HG03280 (cell line): ENCODE results near the gene WFDC8.
"Not testable (repeated sequence)": the region's sequence is repeated elsewhere in the genome, so short reads cannot be mapped to it uniquely, and the experiment has no call there.

Source experiments
- ATAC-seq: cut with Tn5 transposase; IDR thresholded peaks from one replicate; pipeline ENCODE4 v1.9.1; 2021; ENCODE audit warnings: mild to moderate bottlenecking, moderate library complexity; ENCODE audit not compliant: unreplicated experiment

WFDC8 gene

DNA sequence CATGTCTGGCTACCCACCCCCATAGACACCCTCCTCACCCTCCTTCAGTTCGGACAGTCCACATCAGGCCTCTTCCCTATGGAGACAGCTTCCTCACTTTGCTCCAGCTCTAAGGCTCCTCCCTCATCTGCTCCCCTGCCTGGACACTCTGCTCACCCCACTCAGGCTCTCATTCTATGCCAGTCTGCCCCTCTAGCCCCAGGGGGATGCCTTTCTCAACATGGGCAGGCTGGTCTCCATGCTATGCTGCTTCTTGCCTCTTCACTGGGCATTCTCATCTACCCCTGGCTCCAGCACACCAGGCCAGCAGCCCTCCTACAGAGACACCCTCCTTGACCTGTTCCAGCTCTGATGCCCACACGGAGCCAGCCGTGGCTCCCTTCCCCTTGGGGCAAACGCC lies at the start of gene WFDC8:
Gene WFDC8 (minus strand): TSS at position 101 of the 400 bp plus-strand sequence. CDS start 37 bp downstream, at position 64.
- no peak for ATAC-seq

DNA sequence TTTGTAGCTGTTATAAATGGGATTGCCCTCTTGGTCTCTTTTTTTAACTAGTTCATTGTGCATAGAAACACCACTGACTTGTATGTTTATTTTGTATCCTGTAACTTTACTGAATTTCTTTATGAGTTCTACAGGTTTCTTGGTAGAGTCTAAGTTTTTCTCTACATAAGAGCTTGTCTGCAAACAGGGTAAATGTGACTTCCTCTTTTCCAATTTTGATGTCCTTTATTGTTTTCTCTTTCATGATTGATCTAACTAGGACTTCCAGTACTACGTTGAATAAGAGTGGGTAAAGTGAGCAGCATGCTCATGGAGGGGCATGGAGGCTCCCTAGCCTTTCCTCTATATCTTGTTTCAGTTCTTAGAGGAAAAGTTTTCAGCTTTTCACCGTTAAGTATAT lies 47.5 kb upstream of the WFDC8 start:
- ATAC-seq = no peak

DNA sequence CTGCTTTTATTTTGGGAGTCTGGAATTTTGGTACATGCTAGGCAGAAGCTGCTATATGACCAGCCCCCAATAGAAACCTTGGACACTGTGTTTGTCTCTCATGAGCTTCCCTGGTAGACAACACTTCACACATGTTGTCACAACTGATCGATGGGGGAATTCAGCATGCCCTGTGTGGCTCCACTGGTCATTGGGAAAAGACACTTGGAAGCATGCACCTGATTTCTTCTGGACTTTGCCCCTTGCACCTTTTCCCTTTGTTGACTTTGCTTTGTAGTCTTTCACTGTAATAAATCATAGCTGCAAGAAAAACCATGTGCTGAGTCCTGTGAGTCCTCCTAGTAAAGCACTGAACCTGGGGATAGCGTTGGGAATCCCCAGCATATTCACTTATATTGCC lies 42.5 kb upstream of the WFDC8 start:
- no peak for ATAC-seq

DNA sequence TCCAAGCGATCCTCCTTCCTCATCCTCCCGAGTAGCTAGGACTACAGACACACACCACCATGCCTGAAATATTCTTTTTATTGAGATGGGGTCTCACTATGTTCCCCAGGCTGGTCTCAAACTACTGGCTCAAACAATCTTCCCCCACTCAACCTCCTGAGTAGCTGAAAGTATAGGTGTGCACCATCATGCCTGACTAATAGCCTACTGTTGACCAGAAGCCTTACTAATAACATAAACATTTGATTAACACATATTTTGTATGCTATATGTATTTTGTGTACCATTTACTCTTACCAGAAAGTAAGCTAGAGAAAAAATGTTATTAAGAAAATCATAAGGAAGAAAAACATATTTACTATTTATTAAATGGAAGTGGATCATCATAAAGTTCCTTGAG lies 38.5 kb upstream of the WFDC8 start:
- ATAC-seq = no peak

DNA sequence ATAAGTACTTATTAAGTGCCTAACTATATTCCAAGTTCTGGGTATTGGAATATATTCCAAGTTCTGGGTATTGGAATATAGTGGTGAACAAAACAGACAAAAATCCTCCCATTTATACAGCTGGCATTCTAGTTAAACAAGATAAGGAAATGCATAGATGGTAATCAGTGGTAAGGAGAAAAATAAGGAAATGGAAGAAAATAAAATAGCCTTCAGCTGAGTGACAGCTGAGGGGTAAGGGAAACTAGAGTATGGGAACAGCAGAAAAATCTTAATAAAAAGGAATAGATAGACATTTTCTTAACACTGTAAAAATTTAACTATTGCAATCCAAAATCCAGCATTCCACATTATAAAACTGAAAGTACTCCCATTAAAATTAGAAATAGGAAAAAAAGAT lies 33.2 kb upstream of the WFDC8 start:
- ATAC-seq = no peak

DNA sequence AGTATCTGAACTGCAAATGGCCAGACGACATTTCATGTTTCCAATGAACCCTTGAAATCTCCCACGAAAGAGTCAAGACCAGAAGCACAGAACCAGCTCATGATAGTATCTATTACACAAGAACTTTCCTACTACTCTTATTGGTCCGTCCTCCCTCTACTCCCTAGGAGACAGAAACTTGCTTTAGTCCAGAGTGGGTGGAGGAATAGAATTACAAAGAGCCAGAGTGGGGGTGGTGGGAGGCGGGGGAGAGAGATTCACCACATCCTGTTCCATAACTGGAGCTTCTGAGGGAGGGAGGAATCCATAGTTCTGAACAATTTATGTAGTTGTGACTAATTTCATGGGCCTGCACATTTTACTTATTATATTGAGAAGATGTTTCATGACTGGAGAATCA lies 32.0 kb upstream of the WFDC8 start:
- no peak for ATAC-seq

DNA sequence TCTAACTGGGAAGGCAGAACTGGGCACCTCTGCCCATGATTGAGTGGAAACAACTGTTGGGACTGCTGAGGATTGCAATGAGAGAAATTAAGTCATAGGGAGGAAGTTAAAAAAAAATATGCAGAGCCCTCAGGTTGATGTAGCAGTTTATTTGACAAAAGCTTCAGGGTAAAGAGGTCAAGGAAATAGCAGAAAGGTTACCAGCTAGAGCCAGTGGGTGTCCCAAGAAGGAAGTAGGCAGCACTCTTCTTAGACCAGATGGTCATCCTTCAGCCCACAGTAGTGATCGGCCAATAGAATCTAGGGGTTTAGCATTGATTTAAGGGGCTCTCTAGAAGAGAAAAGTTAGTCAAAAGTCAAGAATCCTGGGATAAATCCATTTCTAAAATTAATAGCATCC lies 28.7 kb upstream of the WFDC8 start:
- no peak for ATAC-seq

DNA sequence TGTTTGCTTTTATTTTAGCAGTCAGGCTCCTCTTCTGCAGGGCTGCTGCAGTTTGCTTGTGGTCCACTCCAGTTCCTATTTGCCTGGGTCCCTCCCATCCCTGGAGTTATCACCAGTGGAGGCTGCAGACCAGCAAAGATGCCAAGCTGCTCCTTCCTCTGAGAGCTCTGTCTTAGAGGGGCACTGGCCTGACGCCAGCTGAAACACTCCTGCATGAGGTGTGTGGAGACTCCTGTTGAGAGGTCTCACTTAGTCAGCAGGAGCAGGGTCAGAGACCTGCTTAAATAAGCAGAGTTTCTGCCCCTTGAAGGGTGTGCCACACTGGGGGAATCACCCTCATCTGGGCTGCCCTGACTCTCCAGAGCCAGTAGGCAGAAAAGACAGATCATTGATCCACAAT lies 16.2 kb upstream of the WFDC8 start:
- ATAC-seq = no peak

DNA sequence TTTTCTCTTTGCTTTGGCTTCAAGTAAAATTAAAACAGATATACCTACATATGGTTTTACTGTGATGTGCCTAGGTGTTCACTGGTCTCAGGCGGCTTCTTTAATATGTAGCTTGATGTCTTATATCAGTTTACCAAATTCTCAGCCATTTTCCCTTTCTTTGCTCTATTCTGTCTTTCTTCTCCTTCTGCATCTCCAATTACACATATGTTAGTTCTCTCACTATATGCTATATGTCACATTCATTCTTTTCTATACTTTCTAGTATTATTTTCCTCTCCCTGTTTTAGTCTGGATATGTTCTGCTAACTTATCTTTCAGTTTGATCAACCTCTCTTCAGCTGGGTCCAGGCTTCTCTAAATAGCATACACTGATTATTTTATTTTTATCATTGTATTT lies 14.4 kb upstream of the WFDC8 start:
- ATAC-seq = no peak

DNA sequence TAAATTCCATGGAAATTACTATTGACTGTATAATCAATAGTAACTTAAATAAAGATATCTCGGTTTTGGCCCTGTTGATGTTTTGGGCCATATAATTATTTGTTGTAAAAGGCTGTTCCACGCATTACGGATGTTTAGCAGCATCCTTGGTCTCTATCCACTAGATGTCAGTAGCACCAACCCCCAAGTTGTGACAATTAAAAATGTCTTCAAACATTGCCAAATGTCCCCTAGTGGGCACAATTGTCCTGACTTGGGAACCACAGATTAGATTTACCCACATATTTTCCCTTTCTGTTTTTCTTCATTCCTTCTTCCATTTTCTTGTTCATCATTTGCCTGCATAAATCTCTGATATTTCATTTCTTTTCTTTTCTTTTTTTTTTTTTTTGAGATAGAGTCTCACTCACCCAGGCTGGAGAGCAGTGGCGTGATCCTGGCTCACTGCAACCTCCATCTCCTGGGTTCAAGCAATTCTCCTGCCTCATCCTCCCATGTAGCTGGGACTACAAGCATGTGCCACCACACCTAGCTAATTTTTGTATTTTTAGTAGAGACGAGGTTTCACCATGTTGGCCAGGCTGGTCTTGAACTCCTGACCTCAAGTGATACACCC lies 13.6 kb upstream of the WFDC8 start:
- no peak for ATAC-seq

DNA sequence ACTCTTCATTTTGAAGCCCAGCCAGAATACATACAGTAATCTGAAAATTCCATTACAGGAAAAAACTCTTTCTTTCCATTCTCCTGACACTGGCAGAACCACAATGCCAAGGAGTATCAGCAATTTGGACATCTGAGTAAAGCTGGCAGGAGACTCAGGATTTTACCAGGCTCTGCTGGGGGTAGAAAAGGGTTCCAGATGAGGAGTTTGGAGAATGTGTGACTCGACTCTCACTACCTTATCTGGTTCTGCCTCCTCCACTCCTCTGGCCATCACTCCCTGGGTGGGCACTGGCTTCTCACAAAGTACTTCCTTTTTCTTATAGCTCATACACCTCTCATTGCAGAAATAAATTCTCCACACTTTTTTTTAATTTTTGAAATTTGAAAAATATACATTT lies 10.6 kb upstream of the WFDC8 start:
- ATAC-seq = no peak

DNA sequence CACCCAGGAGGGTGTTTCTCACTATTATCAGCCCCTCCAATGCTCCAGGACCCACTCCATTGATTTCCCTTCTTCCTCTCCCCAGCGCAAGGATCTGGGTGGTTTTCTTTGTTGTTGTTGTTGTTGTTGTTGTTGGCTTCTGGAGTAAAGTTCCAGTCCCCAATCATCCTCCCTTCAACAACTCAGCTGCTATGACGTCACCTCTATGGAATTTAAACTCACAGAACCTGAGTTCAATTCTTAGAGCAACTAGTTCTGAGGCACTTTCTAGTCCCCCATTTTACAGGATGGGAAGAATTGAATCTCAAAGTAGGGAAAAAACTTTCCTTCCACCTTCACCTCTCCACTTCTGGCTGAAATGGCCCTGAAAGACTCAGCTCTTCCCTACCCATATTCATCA lies 9.7 kb upstream of the WFDC8 start:
- no peak for ATAC-seq

DNA sequence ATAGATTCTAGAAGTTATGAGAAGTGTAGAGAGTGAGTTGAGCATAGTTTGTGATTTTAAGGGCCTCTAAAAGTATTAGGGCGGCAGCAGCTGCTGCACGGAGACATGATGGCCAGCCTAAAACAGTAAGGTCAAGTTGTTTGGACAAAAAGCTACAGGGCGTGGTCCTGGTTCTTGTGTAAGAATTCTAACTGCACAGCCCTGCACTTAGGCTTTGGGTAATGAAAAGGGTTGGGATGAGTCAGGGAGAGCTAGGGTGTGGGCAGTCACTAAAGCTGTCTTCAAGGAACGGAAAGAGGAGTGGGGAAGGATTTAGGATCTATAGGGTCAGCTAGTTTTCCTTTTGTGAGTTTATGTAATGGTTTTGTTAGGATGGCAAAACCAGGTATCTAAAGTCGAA lies 6.9 kb upstream of the WFDC8 start:
- not testable (repeated sequence) for ATAC-seq

DNA sequence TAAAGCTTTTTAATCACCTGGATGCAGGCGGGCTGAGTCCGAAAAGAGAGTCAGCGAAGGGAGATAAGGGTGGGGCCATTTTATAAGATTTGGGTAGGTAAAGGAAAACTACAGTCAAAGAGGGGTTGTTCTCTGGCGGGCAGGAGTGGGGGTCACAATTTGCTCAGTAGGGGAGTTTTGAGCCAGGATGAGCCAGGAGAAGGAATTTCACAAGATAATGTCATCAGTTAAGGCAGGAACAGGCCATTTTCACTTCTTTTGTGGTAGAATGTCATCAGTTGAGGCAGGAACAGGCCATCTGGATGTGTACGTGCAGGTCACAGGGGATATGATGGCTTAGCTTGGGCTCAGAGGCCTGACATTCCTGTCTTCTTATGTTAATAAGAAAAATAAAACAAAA lies 5.2 kb upstream of the WFDC8 start:
- ATAC-seq = not testable (repeated sequence)

DNA sequence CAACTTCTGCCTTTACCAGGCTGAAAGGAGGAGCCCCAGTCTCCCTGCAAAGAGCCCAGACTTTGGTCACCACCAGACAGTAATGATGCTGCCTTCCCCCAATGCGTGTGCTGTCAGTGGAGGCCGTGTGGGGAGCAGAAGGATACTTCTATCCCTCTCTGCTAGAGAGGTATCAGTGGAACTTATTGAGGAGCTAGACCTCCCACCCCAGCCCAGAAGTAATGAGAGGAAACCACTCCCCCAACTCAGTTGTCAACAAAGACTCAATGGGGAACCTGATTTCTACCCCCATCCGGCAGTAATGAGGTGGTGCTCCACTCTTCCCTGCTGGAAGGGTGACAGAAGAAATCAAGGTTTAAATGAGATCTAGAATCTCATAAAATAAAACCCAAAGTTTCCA lies 4.4 kb upstream of the WFDC8 start:
- no peak for ATAC-seq

DNA sequence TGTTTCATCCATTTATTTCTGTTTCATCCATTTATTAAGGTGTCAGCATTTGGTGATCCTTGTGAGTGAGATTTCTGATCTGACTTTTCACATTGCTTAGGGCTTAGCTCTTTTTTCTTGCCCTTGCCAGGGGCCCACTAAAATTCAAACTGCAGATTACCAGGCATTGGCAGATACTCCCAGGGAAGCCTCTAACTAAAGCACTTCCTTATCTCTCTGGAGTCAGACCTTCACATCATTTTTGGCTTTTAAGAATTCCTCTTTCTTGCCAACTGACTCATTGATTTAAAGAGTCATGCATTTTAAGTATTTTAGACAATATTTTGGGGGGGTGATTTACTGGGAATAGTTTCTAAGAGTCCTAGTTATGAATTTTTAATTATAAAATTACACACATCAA lies 2.6 kb upstream of the WFDC8 start:
- no peak for ATAC-seq

DNA sequence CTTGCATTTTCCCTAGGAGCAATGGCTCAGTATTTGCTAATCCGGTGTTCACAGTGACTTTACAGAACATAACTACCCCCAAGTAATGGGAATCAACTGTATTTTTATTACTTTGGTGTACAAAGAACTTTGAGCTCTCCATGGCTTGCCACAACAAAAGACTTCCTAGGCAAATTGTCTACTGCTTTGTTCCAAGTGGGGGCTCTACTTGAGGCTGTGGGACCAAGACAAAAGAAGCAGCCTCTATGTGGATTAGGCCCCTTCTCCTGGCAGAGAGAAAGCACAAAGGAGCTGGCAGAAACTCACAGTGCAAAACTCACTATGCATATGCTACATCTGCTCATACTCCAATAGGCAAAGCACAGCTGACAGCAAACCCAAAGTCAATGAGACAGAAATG lies 853 bp downstream of the WFDC8 start:
- ATAC-seq = no peak

DNA sequence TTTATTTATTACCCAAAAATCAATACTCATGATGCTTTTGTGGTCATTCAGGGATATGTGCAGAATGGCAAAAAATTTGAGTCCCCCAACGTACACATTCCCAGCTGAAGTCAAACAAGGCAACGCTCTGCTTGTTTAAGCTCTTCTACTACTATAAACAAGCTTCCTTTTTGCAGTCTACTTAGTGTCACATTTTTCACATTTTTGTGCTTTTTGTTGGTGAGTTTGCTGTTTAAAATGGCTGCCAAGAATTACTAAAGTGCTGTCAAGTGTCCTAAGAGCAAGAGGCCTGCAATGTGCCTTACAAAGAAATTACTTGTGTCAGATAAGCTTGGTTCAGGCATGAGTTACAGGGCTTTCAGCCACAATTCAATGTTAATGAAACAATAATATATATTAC lies 2.1 kb downstream of the WFDC8 start:
- no peak for ATAC-seq

DNA sequence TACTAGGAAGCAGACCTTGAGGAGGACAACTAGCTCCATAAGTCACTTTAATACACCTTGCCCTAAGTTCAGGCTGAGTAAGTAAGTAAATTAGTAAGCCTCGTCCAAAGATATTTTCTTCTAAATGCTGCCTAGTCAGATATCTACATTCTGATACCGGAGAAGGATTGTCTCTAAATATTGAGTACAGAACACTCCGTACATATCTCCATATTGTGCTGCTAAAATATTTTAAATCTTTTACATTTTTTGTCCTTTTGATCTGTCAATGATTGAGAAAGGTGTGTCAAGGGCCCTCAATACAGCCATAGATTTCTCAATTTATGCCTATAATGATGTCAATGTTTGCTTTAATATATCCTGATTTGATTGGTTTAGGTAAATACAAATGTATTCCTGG lies 3.2 kb downstream of the WFDC8 start:
- ATAC-seq = no peak

DNA sequence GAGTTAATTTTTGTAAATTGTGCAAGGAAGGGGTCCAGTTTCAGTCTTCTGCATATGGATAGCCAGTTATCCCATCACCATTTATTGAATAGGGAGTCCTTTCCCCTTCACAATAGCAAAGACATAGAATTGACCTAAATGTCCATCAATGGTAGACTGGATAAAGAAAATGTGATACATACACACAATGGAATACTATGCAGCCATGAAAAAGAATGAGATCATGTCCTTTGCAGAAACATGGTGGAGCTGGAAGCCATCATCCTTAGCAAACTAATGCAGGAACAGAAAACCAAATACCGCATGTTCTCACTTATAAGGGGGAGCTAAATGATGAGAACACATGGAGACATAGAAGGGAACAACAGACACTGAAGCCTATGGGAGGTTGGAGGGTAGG lies 9.4 kb downstream of the WFDC8 start:
- ATAC-seq = not testable (repeated sequence)

DNA sequence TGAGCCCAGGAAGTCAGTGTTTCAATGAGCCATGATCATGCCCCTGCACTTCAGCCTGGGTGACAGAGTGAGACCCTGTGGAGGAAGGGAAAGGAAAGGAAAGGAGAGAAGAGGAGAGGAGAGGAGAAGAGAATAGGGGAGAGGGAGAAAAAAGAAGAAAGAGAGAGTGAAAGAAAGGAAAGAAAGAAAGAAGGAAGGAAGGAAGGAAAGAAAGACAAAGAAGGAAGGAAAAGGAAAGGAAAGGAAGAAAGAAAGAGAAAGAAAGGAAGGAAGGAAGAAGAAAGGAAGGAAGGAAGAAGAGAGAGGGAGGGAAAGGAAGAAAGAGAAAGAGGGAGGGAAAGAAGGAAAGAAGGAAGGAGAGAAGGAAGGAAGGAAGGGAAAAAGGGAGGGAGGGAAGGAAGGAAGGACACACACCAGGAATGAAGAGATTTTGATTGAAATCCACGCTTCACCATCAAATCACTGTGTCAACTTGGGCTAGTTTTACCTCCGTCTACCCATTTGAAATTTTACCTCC lies 14.3 kb downstream of the WFDC8 start:
- no peak for ATAC-seq

DNA sequence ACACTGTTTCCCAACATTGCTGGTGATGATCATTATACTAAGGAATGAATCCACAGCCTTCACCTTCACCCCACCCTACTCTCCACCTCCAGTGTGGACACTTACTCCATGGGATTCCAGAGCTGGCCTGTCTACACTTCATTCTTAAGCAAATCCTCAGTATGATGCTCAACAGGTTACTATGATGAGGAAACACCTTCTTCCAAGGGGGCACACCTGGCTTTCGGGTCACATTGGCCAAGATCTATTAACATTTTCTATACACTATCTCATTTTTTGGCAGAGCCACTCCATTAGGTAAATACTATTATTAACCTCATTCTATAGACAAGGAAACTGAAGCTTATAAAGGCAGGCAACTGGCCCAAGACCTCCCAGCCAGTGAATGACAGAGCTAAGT lies 23.9 kb downstream of the WFDC8 start:
- ATAC-seq = no peak

DNA sequence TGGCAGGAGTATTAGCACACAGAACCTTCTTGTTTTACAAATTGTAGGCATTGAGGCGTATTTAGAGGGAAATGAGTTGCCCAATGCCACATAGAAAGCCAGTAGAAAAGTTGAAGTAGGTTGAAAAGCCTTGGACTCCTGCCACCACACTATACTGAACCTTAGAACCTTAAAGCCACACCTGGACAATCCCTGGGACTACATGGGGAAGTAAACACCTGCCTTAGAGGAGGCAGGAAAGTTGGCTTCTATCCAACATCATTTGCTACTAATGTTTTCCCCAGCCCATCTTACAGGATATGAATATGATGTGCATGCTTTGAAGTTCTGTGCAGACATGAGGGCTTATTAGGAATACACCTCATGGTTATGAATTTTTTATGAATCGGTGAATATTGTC lies 26.6 kb downstream of the WFDC8 start:
- ATAC-seq = no peak
